ENCODE data around the gene C1orf159. TPM values are rescaled to one million over a fixed set of nuclear protein-coding genes. Genes with fewer than 3 reads are reported as not detected.
A peak's percentile ranks its signal among the peaks of the same experiment; 100 is the strongest.

C1orf159 gene
- total and polyA plus RNA-seq, 9 of the 15 experiments (the other 6 are each of a cell fraction or from before 2014, with no cell fraction given) = 0.28 to 54.9 (median 10.6) TPM

DNA sequence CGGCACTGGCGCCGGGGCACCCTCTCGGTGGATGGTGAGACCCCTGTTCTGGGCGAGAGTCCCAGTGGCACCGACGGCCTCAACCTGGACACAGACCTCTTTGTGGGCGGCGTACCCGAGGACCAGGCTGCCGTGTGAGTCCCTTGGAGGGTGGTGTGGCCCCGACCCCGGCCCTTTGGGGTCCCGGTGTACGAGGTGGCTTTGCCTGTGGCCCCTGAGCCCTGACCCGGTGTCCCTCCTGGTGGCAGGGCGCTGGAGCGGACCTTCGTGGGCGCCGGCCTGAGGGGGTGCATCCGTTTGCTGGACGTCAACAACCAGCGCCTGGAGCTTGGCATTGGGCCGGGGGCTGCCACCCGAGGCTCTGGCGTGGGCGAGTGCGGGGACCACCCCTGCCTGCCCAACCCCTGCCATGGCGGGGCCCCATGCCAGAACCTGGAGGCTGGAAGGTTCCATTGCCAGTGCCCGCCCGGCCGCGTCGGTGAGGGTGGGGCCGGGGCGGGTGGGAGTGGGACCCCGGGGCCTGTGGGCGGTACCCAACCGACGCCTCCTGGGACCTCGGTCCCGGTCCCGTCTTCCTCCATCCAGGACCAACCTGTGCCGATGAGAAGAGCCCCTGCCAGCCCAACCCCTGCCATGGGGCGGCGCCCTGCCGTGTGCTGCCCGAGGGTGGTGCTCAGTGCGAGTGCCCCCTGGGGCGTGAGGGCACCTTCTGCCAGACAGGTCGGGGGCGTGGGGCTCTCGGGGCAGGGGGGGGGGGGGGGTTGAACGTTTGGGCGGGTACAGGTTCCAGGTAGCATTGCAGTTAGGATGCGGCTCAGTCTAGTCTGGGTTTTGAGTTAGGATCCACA is 66.3 kb downstream of the C1orf159 start:
- H3K36me3 ChIP-seq (ENCODE audit: control insufficient read depth, insufficient read depth, low read length) = peaks cover 86% of the 10 kb centered on the region
- no peak overlapping the region for H2AFZ ChIP-seq (ENCODE audit: low read depth, low read length)
- peaks cover 0 to 34% of the 10 kb centered on the region in 2 experiments; a peak in 2 of 5 replicates for H3K4me1 ChIP-seq (replicated peaks in 1 of 2; ENCODE audit: control insufficient read depth in 2 of 2, insufficient read depth in 2 of 2, low read length in 2 of 2)
- H3K4me3 ChIP-seq = no peak overlapping the region
- FAIRE-seq (no peak), DNase-seq (ENCODE audit: extremely low read depth in 1 of 4, low spot score in 3 of 4) (no peak), ATAC-seq (no peak)
- no peak overlapping the region for H3K9ac ChIP-seq (ENCODE audit: insufficient read depth in 1 of 2, low read depth in 2 of 2, low read length in 2 of 2)
- H4K20me1 ChIP-seq (replicated peaks; ENCODE audit: control insufficient read depth, insufficient read depth, low read length) = no peaks in the 10 kb centered on the region
- WGBS (ENCODE audit: insufficient coverage, low coverage, missing lambda C conversion rate) = 96% methylated on average over 34 of the region's 57 CpGs
- no peaks in the 10 kb centered on the region for H3K9me3 ChIP-seq (replicated peaks; ENCODE audit: control insufficient read depth, insufficient read depth, low read depth, low read length)
- in situ Hi-C loops (cut with MboI) = no loop called here
- ChIA-PET CTCF (ENCODE audit: low intra/inter-chr PET ratio) (no interaction called here), POLR2A (interaction anchor here (0.6 kb wide), 1 partner anchor 136 kb away, joined by 3 read pairs; no protein-coding TSS in a partner anchor)
- intact Hi-C loops (cut with micrococcal nuclease) = no loop called here
- no peak overlapping the region for H3K27ac ChIP-seq (ENCODE audit: extremely low read depth, low read depth, low read length)
- no peak overlapping the region for H3K4me2 ChIP-seq (ENCODE audit: insufficient read depth, low read length)
- H3K27me3 ChIP-seq (ENCODE audit: control insufficient read depth in 2 of 2, insufficient read depth in 2 of 2, low read length in 2 of 2) = no peaks in the 10 kb centered on the region
- no TSS peak for BruUV-seq (replicated peaks)
- no peaks in the 10 kb centered on the region for H3K9me1 ChIP-seq (ENCODE audit: control insufficient read depth, insufficient read depth, low read length)
- H3K79me2 ChIP-seq (ENCODE audit: control insufficient read depth, insufficient read depth, low read length) = no peaks in the 10 kb centered on the region
- peak; percentile 57 for TF ChIP-seq RBM22 (IDR thresholded peaks at IDR 0.05; ENCODE audit: low read depth, low read length, poor library complexity, severe bottlenecking)
- TF ChIP-seq ILF3 (IDR thresholded peaks at IDR 0.05; ENCODE audit: borderline replicate concordance) = no peak
- no peak for TF ChIP-seq NR2C2 (CRISPR knock-in tag; IDR thresholded peaks at IDR 0.05)
- no peak for TF ChIP-seq NR2C2 (tag; IDR thresholded peaks at IDR 0.05)
- no peak for TF ChIP-seq ZNF134 (CRISPR knock-in tag; conservative IDR thresholded peaks at IDR 0.05)
- TF ChIP-seq HMG20A (CRISPR knock-in tag; conservative IDR thresholded peaks at IDR 0.05) = no peak
- TF ChIP-seq NFRKB (IDR thresholded peaks at IDR 0.05; ENCODE audit: low read depth) = no peak
- no peak for TF ChIP-seq POLR2A (conservative IDR thresholded peaks at IDR 0.05)
- TF ChIP-seq RBM34 (IDR thresholded peaks at IDR 0.05; ENCODE audit: borderline replicate concordance, insufficient read depth, low read length) = no peak
- TF ChIP-seq ZNF717 (CRISPR knock-in tag; IDR thresholded peaks at IDR 0.05) = no peak
- no peak for TF ChIP-seq ZNF384 (IDR thresholded peaks at IDR 0.05; ENCODE audit: low read depth, low read length)
- TF ChIP-seq, protein P1, sequence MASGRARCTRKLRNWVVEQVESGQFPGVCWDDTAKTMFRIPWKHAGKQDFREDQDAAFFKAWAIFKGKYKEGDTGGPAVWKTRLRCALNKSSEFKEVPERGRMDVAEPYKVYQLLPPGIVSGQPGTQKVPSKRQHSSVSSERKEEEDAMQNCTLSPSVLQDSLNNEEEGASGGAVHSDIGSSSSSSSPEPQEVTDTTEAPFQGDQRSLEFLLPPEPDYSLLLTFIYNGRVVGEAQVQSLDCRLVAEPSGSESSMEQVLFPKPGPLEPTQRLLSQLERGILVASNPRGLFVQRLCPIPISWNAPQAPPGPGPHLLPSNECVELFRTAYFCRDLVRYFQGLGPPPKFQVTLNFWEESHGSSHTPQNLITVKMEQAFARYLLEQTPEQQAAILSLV (tag; IDR thresholded peaks at IDR 0.05) = no peak
- no peak for TF ChIP-seq ARID1B (IDR thresholded peaks at IDR 0.05)
- no peak for TF ChIP-seq ZNF143 (CRISPR knock-in tag; IDR thresholded peaks at IDR 0.05)
- no peak for TF ChIP-seq GATAD2A (IDR thresholded peaks at IDR 0.05)
- TF ChIP-seq PURB (CRISPR knock-in tag; IDR thresholded peaks at IDR 0.05; ENCODE audit: low read depth) = no peak
- no peak for TF ChIP-seq HNRNPK (IDR thresholded peaks at IDR 0.05; ENCODE audit: low read depth, low read length, poor library complexity, severe bottlenecking)
